KBM-7 (cell line): ENCODE measurements around the gene CSF1R.

ENCODE experiments used
- DNase-seq: peaks from one replicate; pipeline ENCODE4 v3.0.0-alpha.2; 2015
- in situ Hi-C: fragments of 300-500 bp; cut with MboI; formaldehyde crosslinking; loops from 2 replicates; pipeline ENCODE4 v1.14.3; 2020; ENCODE audit warnings: low sequenced_read_pairs, low pct_unique_long_range_greater_than_20kb, mixed read lengths

The CSF1R gene

GRCh38 chr5:150085950-150086715 is at the start of gene CSF1R:
TSS of gene CSF1R (minus strand) at chr5:150086554. CDS start at chr5:150086427, 127 bp downstream.
- in situ Hi-C loops, result no loop called here
- DNase-seq, result peak; percentile 60

GRCh38 chr5:150135557-150136304 is 49.4 kb upstream of the CSF1R start:
- in situ Hi-C loops, result no loop called here
- DNase-seq, result no peak

GRCh38 chr5:150134198-150134588 is 47.8 kb upstream of the CSF1R start:
- in situ Hi-C loops, result no loop called here
- no peak for DNase-seq

- in situ Hi-C loops, result no loop called here
- no peak for DNase-seq
Measured at GRCh38 chr5:150133581-150134197, 47.3 kb upstream of the CSF1R start.

- in situ Hi-C loops, result no loop called here
- no peak for DNase-seq
Measured at GRCh38 chr5:150132740-150133139, 46.4 kb upstream of the CSF1R start.

GRCh38 chr5:150131978-150132694 is 45.8 kb upstream of the CSF1R start:
- DNase-seq, result peak; percentile 81
- in situ Hi-C loops, result no loop called here

GRCh38 chr5:150131461-150131860 is 45.1 kb upstream of the CSF1R start:
- in situ Hi-C loops, result no loop called here

GRCh38 chr5:150130493-150130922 is 44.2 kb upstream of the CSF1R start:
- DNase-seq, result no peak
- in situ Hi-C loops, result no loop called here

More at GRCh38 chr5:150131461-150131860, 45.1 kb upstream of the CSF1R start:
- no peak for DNase-seq

GRCh38 chr5:150129813-150130492 is 43.6 kb upstream of the CSF1R start:
- in situ Hi-C loops, result no loop called here
- peak; percentile 80 for DNase-seq

- no peak for DNase-seq
- in situ Hi-C loops, result no loop called here
Measured at GRCh38 chr5:150129454-150129812, 43.1 kb upstream of the CSF1R start.

GRCh38 chr5:150126921-150127265 is 40.5 kb upstream of the CSF1R start:
- in situ Hi-C loops, result no loop called here

GRCh38 chr5:150126199-150126920 is 40.0 kb upstream of the CSF1R start:
- in situ Hi-C loops, result no loop called here

More at GRCh38 chr5:150126921-150127265, 40.5 kb upstream of the CSF1R start:
- no peak for DNase-seq

GRCh38 chr5:150125334-150125733 is 39.0 kb upstream of the CSF1R start:
- no peak for DNase-seq
- in situ Hi-C loops, result no loop called here

More at GRCh38 chr5:150126199-150126920, 40.0 kb upstream of the CSF1R start:
- no peak for DNase-seq

GRCh38 chr5:150124596-150124995 is 38.2 kb upstream of the CSF1R start:
- in situ Hi-C loops, result no loop called here
- DNase-seq, result no peak

GRCh38 chr5:150124111-150124557 is 37.8 kb upstream of the CSF1R start:
- in situ Hi-C loops, result no loop called here
- no peak for DNase-seq

- in situ Hi-C loops, result no loop called here
- no peak for DNase-seq
Measured at GRCh38 chr5:150123542-150123941, 37.2 kb upstream of the CSF1R start.

- no peak for DNase-seq
- in situ Hi-C loops, result no loop called here
Measured at GRCh38 chr5:150122536-150123481, 36.5 kb upstream of the CSF1R start.
